ENCODE measurements around the gene STAB2. TPM values are rescaled to one million over a fixed set of nuclear protein-coding genes. Genes with fewer than 3 reads are reported as not detected.

Gene STAB2
- total RNA-seq, 1 donor from 2014 or later, result not detected

GRCh38 chr12:103668520-103668919, 81.4 kb downstream of the STAB2 start:
- Mint-ChIP-seq H3K36me3 (ENCODE audit: low read depth) (no peaks in the 10 kb centered on the region), H3K27me3 (ENCODE audit: low read depth) (peaks cover 31% of the 10 kb centered on the region), H3K4me1 (ENCODE audit: low read depth) (no peaks in the 10 kb centered on the region), H3K9me3 (ENCODE audit: low read depth) (no peaks in the 10 kb centered on the region), H3K27ac (ENCODE audit: unreplicated experiment) (no peak overlapping the region), H3K4me3 (ENCODE audit: unreplicated experiment) (no peak overlapping the region)
- TF ChIP-seq CTCF (IDR thresholded peaks at IDR 0.05), result no peak
- no peak for DNase-seq (ENCODE audit: low spot score)

- no peak overlapping the region for H3K4me3 Mint-ChIP-seq (ENCODE audit: unreplicated experiment)
- H3K27ac Mint-ChIP-seq (ENCODE audit: unreplicated experiment), result no peak overlapping the region
- peaks cover 20% of the 10 kb centered on the region for H3K27me3 Mint-ChIP-seq (ENCODE audit: low read depth)
Measured at GRCh38 chr12:103671367-103671766, 84.3 kb downstream of the STAB2 start.

GRCh38 chr12:103672401-103673119, 85.5 kb downstream of the STAB2 start:
- Mint-ChIP-seq H3K9me3 (ENCODE audit: low read depth) (no peaks in the 10 kb centered on the region), H3K27ac (ENCODE audit: unreplicated experiment) (no peak overlapping the region), H3K27me3 (ENCODE audit: low read depth) (peaks cover 18% of the 10 kb centered on the region), H3K4me3 (ENCODE audit: unreplicated experiment) (no peak overlapping the region), H3K4me1 (ENCODE audit: low read depth) (no peaks in the 10 kb centered on the region), H3K36me3 (ENCODE audit: low read depth) (no peaks in the 10 kb centered on the region)
- no peak for TF ChIP-seq CTCF (IDR thresholded peaks at IDR 0.05)
- no peak for DNase-seq (ENCODE audit: low spot score)

More at GRCh38 chr12:103671367-103671766, 84.3 kb downstream of the STAB2 start:
- Mint-ChIP-seq H3K4me1 (ENCODE audit: low read depth) (no peaks in the 10 kb centered on the region), H3K36me3 (ENCODE audit: low read depth) (no peaks in the 10 kb centered on the region), H3K9me3 (ENCODE audit: low read depth) (no peaks in the 10 kb centered on the region)
- TF ChIP-seq CTCF (IDR thresholded peaks at IDR 0.05), result no peak
- no peak for DNase-seq (ENCODE audit: low spot score)

- Mint-ChIP-seq H3K36me3 (ENCODE audit: low read depth) (no peaks in the 10 kb centered on the region), H3K27ac (ENCODE audit: unreplicated experiment) (no peak overlapping the region), H3K4me3 (ENCODE audit: unreplicated experiment) (no peak overlapping the region), H3K4me1 (ENCODE audit: low read depth) (no peaks in the 10 kb centered on the region), H3K27me3 (ENCODE audit: low read depth) (peaks cover 24% of the 10 kb centered on the region), H3K9me3 (ENCODE audit: low read depth) (no peaks in the 10 kb centered on the region)
- no peak for DNase-seq (ENCODE audit: low spot score)
- no peak for TF ChIP-seq CTCF (IDR thresholded peaks at IDR 0.05)
Measured at GRCh38 chr12:103673487-103673886, 86.4 kb downstream of the STAB2 start.

GRCh38 chr12:103673891-103674375, 86.9 kb downstream of the STAB2 start:
- H3K27me3 Mint-ChIP-seq (ENCODE audit: low read depth), result peaks cover 21% of the 10 kb centered on the region
- no peak for TF ChIP-seq CTCF (IDR thresholded peaks at IDR 0.05)
- no peak overlapping the region for H3K4me3 Mint-ChIP-seq (ENCODE audit: unreplicated experiment)
- H3K36me3 Mint-ChIP-seq (ENCODE audit: low read depth), result no peaks in the 10 kb centered on the region
- no peak for DNase-seq (ENCODE audit: low spot score)
- no peak overlapping the region for H3K27ac Mint-ChIP-seq (ENCODE audit: unreplicated experiment)
- no peaks in the 10 kb centered on the region for H3K4me1 Mint-ChIP-seq (ENCODE audit: low read depth)
- H3K9me3 Mint-ChIP-seq (ENCODE audit: low read depth), result no peaks in the 10 kb centered on the region

Measured in chondrocyte (in vitro differentiated cells).